Keratinocyte (primary cell): ENCODE results near the gene FURIN. TPM values are rescaled to one million over a fixed set of nuclear protein-coding genes. Genes with fewer than 3 reads are reported as not detected.

Experiments used
- DNase-seq: peaks from one replicate; pipeline ENCODE4 v3.0.0-alpha.2; 2011; ENCODE audit warnings: low read depth, missing footprints, low spot score
- FAIRE-seq: peaks from 2 replicates; lab custom pipeline; 2011; peaks lifted over from hg19 to GRCh38; lab: Jason Lieb, UNC
- H2AFZ ChIP-seq: 2 replicates; pipeline ENCODE4 v1.6.0; 2012; ENCODE audit warnings: low read length, control low read depth, inconsistent platforms; ENCODE audit not compliant: control insufficient read depth
- H3K27ac ChIP-seq: 2 replicates; pipeline ENCODE4 v1.5.1; 2011; ENCODE audit warnings: low read length; ENCODE audit not compliant: control insufficient read depth, insufficient read depth
- H3K27me3 ChIP-seq: 3 replicates; pipeline ENCODE4 v1.6.0; 2011; ENCODE audit warnings: low read length; ENCODE audit not compliant: control insufficient read depth, insufficient read depth; ENCODE audit errors: extremely low read depth
- H3K36me3 ChIP-seq, 2 experiments: 2 replicates in 1 of 2; 3 replicates in 1 of 2; pipeline ENCODE4 v1.5.1; 2011; ENCODE audit warnings: low read length in 2 of 2, mild to moderate bottlenecking in 1 of 2; ENCODE audit not compliant: control insufficient read depth in 2 of 2, insufficient read depth in 2 of 2; ENCODE audit errors: extremely low read depth in 1 of 2
- H3K4me1 ChIP-seq: 3 replicates; pipeline ENCODE4 v1.5.1; 2011; ENCODE audit warnings: low read length; ENCODE audit not compliant: control insufficient read depth, insufficient read depth; ENCODE audit errors: extremely low read depth
- H3K4me2 ChIP-seq: 3 replicates; pipeline ENCODE4 v1.6.0; 2011; ENCODE audit warnings: low read depth, low read length; ENCODE audit not compliant: control insufficient read depth, insufficient read depth; ENCODE audit errors: extremely low read depth
- H3K4me3 ChIP-seq, 3 experiments: fragments of 200-600 bp in 1 of 3; sonication (generic) in 1 of 3; 2 replicates in 2 of 3; 3 replicates in 1 of 3; pipeline ENCODE4 v1.5.1; 2011 to 2016; ENCODE audit warnings: low read length in 3 of 3, mild to moderate bottlenecking in 3 of 3, control low read depth in 2 of 3, inconsistent platforms in 1 of 3, low read depth in 1 of 3, mixed read lengths in 1 of 3, mixed run types in 1 of 3, moderate library complexity in 1 of 3; ENCODE audit not compliant: control insufficient read depth in 2 of 3, insufficient read depth in 2 of 3; ENCODE audit errors: extremely low read depth in 1 of 3
- H3K79me2 ChIP-seq: 2 replicates; pipeline ENCODE4 v1.6.0; 2012; ENCODE audit warnings: low read length; ENCODE audit not compliant: control insufficient read depth, insufficient read depth
- H3K9ac ChIP-seq: 3 replicates; pipeline ENCODE4 v1.6.0; 2011; ENCODE audit warnings: low read length; ENCODE audit not compliant: control insufficient read depth, insufficient read depth; ENCODE audit errors: extremely low read depth
- H3K9me1 ChIP-seq: 3 replicates; pipeline ENCODE4 v1.6.0; 2011; ENCODE audit warnings: low read length; ENCODE audit not compliant: control insufficient read depth, insufficient read depth; ENCODE audit errors: extremely low read depth
- H3K9me3 ChIP-seq: 2 replicates; pipeline ENCODE4 v1.5.1; 2012; ENCODE audit warnings: low read depth, low read length; ENCODE audit not compliant: control insufficient read depth
- H4K20me1 ChIP-seq: 3 replicates; pipeline ENCODE4 v1.6.0; 2011; ENCODE audit warnings: low read length; ENCODE audit not compliant: control insufficient read depth, insufficient read depth; ENCODE audit errors: extremely low read depth
- EZH2 ChIP-seq: IDR thresholded peaks from one replicate; pipeline ENCODE4 v1.6.1; 2012; ENCODE audit warnings: inconsistent platforms, mild to moderate bottlenecking, low read length, moderate library complexity
- dilution Hi-C: fragments of 300-500 bp; cut with MboI; formaldehyde crosslinking; loops from one replicate; pipeline ENCODE4 v1.7.0; 2020; ENCODE audit warnings: low sequenced_read_pairs; ENCODE audit not compliant: extremely low pct_ligation_motif_present
- polyA plus RNA-seq, 5 experiments: library from polyadenylated mRNA; depleted of rRNA in 3 of 5; stranded (reverse) in 3 of 5; stranded (forward) in 1 of 5; unstranded in 1 of 5; fragments of >200 nt; gene quantifications; 1 replicate in 1 of 5; 2 replicates in 3 of 5; 3 replicates in 1 of 5; pipeline versions ENCODE4 v1.2.1 to v1.2.3, GENCODE V29; 2011 to 2012; ENCODE audit warnings: missing spikeins in 2 of 5, low read depth in 1 of 5, low replicate concordance in 1 of 5
- TF ChIP-seq, protein P1 (sequence below), 3 experiments: IDR thresholded peaks in 1 of 3; conservative IDR thresholded peaks in 1 of 3; optimal IDR thresholded peaks in 1 of 3; 2 replicates in 2 of 3; 3 replicates in 1 of 3; pipeline versions ENCODE3 to v1.5.1; 2011; ENCODE audit warnings: low read length in 3 of 3, mild to moderate bottlenecking in 3 of 3, moderate library complexity in 2 of 3, control low read depth in 1 of 3, inconsistent platforms in 1 of 3; ENCODE audit not compliant: insufficient read depth in 2 of 3; ENCODE audit errors: extremely low read depth in 1 of 3

Gene FURIN
- polyA plus RNA-seq, 1 donor (not counting 4 experiments of a cell fraction or from before 2014, with no cell fraction given): 22.8 TPM

DNA sequence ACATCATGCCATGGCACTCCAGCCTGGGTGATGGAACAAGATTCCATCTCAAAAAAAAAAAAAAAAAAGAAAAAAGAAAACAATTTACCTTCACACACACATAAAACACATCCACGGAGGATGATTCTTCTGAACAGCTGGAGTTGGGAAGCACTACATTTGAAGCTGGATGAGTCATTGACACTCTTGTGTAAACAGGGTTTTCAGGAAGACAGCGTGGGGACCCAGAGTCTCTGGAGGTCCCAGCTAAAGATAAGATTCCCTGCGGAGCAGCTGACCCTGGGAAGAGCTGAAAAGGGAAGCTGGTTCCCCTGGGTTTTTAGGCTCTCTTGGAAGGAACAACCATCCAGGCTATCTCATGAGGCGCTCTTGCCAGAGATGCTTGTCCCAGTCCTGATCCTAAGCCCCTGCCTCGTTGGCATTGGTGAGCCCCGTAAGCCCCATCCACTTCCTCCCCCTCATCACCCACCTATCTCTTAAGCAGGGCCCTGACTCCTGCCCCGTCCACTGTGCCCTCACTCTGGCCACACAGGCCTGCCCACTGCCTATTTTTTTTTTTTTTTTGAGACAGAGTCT lies 32.0 kb upstream of the FURIN start:
- Histone ChIP-seq H3K27ac (no peak overlapping the region), H2AFZ (no peak overlapping the region), H3K9me1 (no peaks in the 10 kb centered on the region), H3K9me3 (no peaks in the 10 kb centered on the region), H3K27me3 (no peaks in the 10 kb centered on the region), H3K79me2 (no peaks in the 10 kb centered on the region), H3K36me3 (no peaks in the 10 kb centered on the region), H3K4me3 (no peak overlapping the region), H4K20me1 (no peaks in the 10 kb centered on the region), H3K4me1 (peaks cover 9% of the 10 kb centered on the region), H3K9ac (no peak overlapping the region), H3K4me2 (no peak overlapping the region)
- dilution Hi-C loops: no loop called here
- FAIRE-seq: no peak
- DNase-seq: no peak
- TF ChIP-seq, protein P1, sequence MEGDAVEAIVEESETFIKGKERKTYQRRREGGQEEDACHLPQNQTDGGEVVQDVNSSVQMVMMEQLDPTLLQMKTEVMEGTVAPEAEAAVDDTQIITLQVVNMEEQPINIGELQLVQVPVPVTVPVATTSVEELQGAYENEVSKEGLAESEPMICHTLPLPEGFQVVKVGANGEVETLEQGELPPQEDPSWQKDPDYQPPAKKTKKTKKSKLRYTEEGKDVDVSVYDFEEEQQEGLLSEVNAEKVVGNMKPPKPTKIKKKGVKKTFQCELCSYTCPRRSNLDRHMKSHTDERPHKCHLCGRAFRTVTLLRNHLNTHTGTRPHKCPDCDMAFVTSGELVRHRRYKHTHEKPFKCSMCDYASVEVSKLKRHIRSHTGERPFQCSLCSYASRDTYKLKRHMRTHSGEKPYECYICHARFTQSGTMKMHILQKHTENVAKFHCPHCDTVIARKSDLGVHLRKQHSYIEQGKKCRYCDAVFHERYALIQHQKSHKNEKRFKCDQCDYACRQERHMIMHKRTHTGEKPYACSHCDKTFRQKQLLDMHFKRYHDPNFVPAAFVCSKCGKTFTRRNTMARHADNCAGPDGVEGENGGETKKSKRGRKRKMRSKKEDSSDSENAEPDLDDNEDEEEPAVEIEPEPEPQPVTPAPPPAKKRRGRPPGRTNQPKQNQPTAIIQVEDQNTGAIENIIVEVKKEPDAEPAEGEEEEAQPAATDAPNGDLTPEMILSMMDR (optimal IDR thresholded peaks at IDR 0.05 in 1 of 3, IDR thresholded peaks at IDR 0.05 in 1 of 3, conservative IDR thresholded peaks at IDR 0.05 in 1 of 3; ENCODE audit: extremely low read depth in 1 of 3, insufficient read depth in 2 of 3, low read length in 3 of 3): no peak
- TF ChIP-seq EZH2: no peak

DNA sequence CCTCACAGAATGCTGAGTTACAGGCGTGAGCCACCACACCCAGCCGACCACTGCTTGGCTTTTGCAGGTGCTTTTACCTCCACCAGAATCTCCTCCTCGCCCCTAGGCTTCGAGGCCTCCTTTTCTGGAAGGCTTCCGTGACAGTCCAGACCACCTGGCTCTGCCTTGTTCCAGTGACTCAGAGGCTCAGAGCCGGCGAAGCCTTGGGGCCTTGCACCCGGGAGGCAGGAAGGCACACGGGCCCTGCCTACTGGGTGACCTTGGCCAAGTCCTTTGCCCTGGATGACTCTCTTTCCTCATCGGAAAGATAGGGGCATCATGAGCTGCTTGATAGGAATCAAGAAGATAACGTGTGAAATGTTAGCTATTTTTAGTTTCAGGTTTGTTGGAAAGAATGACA lies 31.3 kb upstream of the FURIN start:
- no peak for DNase-seq
- H2AFZ ChIP-seq: no peak overlapping the region
- no peak overlapping the region for H3K9ac ChIP-seq
- no peaks in the 10 kb centered on the region for H3K79me2 ChIP-seq
- H3K4me2 ChIP-seq: no peak overlapping the region
- H3K4me1 ChIP-seq: peaks cover 9% of the 10 kb centered on the region
- H4K20me1 ChIP-seq: no peaks in the 10 kb centered on the region
- no peaks in the 10 kb centered on the region for H3K27me3 ChIP-seq
- no peak for FAIRE-seq
- H3K27ac ChIP-seq: no peak overlapping the region
- no peaks in the 10 kb centered on the region for H3K9me1 ChIP-seq
- TF ChIP-seq, protein P1 (optimal IDR thresholded peaks at IDR 0.05 in 1 of 3, IDR thresholded peaks at IDR 0.05 in 1 of 3, conservative IDR thresholded peaks at IDR 0.05 in 1 of 3; ENCODE audit: extremely low read depth in 1 of 3, insufficient read depth in 2 of 3, low read length in 3 of 3): no peak
- no peak for TF ChIP-seq EZH2
- H3K4me3 ChIP-seq: no peak overlapping the region
- dilution Hi-C loops: no loop called here
- H3K36me3 ChIP-seq: no peaks in the 10 kb centered on the region
- no peaks in the 10 kb centered on the region for H3K9me3 ChIP-seq
